Measurements from ENCODE around the gene MYH11.

DNA sequence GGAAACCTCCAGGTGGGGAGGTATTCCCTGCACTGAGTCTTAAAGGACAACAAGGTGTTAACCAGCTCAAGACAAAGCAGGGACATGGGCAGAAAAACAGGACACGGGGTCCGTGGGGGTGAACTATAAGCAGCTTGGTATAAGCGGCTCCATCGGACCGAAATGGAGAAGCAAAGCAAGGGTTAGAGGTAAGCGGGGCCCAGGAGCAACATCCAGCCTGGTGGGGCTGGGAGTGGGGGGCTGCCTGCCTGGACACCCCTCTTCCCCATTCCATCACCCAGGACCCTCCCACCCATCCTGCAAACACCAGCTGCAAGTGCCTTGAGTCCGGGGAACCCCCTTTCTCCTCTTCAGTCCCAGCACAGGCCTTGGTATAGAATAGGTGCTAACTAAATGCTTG lies 29.5 kb downstream of the MYH11 start:
- TF ChIP-seq, protein P1, sequence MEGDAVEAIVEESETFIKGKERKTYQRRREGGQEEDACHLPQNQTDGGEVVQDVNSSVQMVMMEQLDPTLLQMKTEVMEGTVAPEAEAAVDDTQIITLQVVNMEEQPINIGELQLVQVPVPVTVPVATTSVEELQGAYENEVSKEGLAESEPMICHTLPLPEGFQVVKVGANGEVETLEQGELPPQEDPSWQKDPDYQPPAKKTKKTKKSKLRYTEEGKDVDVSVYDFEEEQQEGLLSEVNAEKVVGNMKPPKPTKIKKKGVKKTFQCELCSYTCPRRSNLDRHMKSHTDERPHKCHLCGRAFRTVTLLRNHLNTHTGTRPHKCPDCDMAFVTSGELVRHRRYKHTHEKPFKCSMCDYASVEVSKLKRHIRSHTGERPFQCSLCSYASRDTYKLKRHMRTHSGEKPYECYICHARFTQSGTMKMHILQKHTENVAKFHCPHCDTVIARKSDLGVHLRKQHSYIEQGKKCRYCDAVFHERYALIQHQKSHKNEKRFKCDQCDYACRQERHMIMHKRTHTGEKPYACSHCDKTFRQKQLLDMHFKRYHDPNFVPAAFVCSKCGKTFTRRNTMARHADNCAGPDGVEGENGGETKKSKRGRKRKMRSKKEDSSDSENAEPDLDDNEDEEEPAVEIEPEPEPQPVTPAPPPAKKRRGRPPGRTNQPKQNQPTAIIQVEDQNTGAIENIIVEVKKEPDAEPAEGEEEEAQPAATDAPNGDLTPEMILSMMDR (conservative IDR thresholded peaks at IDR 0.05 in 1 of 2, IDR thresholded peaks at IDR 0.05 in 1 of 2; ENCODE audit: low read depth in 1 of 2, low read length in 2 of 2), result no peak
- TF ChIP-seq EZH2 (IDR thresholded peaks at IDR 0.05; ENCODE audit: low read length, missing control alignments), result no peak

Data from fibroblast of lung (primary cell).